Activated naive CD4-positive, alpha-beta T cell treated with Interleukin-2 at 50 U/mL for 16 hours (primary cell): Measurements from ENCODE around the gene CADPS.

Experiments used
- DNase-seq: peaks from one replicate; pipeline ENCODE4 v3.0.0-alpha.2; 2020

Gene CADPS

DNA sequence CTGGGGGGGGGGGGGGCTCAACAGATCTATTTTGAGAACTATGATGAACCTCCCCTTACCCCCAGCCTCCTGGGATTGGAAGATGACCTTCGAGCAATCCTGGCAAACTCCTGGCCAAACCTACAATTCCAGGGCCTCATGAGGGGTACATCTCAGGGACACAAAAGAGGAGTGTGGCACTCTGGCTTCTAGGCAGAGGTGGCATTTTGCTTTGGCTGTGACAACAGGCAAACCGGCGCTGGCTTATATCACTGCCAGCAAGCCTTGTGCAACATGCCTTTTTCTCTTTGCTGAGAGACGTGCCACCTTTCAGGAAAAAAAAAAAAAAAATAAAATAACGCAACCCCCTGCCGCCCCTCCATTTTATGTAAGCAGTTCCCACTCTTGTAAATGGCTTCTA is 470.1 kb downstream of the CADPS start:
- no peak for DNase-seq

- DNase-seq = no peak
These were observed 470.9 kb downstream of the CADPS start for GRCh38 chr3:62404321-62404720.

- DNase-seq = no peak
These were observed 471.5 kb downstream of the CADPS start for GRCh38 chr3:62403765-62404164.

- DNase-seq = no peak
These were observed 482.5 kb downstream of the CADPS start for GRCh38 chr3:62392626-62393292.

DNA sequence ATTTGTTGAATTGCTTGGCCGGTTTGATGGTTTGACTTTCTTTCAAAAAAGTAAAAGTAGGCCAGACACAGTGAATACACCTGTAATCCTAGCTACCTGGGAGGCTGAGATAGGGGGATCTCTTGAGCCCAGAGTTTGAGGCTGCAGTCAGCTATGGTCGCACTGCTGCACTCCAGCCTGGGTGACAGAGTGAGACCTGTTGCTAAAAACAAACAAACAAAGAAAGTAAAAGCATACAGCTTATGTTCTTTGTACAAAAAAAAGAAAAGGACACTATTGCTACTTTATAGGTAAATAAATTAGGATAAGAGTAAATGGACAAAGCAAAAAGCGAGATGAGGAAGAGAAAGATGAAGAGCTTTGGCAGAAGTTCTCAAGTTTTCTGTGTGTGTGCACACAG is 488.0 kb downstream of the CADPS start:
- DNase-seq = no peak

GRCh38 chr3:62379321-62379798 is 495.9 kb downstream of the CADPS start:
- DNase-seq = no peak

GRCh38 chr3:62378921-62379320 is 496.3 kb downstream of the CADPS start:
- DNase-seq = no peak

DNA sequence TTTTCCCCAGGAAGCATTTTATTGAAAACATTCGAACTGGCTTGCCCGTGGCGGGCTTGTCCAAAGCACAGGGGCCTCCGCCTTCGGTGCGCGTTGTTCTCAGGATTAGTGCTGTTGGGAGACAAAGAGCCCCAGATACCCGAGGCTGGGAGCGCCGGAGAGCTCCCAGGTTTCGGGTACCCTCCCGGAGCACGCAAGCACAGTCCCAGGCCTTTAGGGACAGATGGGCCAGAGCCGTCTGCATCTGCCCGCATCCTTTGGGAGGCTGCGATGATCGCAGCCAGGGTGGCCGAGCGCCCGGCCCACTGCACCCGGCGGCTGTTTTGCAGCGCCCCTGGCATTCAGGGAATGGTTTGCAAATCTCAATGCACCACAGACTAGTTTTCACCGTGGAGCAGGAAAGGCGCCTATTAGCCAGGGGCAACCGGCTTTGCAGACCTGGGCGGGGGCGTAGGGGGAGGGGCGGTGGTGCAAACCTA is 496.9 kb downstream of the CADPS start:
- no peak for DNase-seq

DNA sequence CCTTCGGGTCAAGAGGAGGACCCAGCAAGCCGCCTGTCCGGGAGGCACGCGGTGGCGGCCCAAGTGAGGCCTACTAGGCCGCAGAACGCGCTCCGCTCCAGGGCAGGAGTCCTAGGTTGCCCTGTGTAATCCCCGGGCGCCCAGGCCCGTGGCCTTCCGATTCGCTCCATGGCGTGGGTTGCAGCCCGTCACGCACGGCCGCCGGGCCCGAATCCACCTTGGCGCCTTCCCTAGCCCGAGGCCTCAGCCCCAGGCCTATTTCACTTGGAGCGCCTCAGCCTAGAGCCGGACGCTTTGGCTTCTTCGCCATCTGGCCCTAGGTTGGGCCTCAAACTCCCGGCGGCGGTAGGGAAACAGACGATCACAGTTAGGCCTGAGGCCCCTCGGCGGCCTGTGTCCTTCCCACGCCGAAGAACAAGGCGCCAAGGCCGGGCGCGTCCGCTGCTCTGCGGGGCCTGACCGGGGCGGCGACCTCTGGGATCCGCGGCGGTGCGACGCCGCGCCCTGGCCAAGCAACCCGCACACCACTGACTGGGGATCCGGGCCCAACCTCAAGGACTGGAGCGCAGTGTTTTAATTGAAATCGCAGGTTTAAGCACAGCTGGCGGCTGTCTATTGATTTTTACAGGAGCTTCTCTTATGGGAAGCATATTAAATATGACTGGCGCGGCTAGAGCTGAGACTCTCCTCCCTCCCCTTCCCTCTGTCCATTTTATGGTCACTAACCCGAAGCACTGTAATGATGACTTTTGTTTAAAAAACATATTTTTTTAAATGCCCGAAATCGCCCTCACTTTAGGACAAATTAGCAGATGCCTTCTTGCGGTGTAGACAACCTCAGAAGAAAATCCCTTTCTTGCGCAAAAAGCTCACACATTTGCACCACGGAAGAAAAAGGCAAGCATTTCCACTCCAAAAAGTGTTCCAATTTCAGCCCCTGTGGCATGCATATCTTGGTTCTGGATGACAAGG is 498.0 kb downstream of the CADPS start:
- no peak for DNase-seq

- no peak for DNase-seq
These were observed 498.8 kb downstream of the CADPS start for GRCh38 chr3:62376454-62376720.

- DNase-seq = no peak
These were observed 499.4 kb downstream of the CADPS start for GRCh38 chr3:62375655-62376453.

DNA sequence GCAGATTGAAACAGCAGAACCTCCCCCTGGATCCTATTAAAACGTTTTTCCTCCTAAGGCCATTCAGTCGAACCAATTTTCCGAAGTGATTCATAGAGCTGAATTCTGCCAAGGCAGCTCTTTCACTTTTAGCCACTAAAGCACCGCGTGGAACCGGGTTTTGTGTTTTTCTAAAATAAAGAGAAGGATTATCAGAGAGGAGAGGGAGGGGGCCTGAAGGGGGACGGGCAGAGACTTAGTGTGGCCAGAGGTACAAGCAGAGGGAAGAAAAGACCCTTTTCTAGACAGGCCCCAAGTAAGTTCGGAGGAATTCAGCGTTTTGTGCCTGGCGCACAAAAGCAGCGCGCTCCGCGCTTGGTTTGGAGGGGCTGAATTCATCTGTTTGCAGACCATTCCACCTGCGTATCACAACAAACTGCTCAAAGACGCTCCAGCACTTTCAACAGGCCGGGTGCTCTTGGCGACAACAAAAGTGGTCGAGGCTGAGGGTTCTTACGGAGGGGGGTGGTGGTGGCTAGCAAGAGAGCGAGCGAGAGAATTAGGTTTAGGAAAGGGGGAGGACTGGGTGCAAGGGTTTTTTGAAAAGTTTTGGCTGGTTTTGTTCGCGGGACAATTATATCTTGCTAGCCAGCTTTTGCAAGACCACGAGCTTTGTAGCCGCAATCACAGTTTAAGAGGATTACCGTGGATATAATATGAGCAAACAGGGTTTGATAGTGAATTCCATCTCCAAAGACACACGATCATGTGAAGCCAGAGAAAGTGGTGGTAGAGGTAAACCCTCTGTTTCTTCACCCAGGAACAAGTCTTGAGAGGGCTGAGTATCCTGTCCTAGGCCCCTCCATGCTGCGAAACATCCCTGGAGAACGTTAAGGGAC is 500.6 kb downstream of the CADPS start:
- DNase-seq = no peak

DNA sequence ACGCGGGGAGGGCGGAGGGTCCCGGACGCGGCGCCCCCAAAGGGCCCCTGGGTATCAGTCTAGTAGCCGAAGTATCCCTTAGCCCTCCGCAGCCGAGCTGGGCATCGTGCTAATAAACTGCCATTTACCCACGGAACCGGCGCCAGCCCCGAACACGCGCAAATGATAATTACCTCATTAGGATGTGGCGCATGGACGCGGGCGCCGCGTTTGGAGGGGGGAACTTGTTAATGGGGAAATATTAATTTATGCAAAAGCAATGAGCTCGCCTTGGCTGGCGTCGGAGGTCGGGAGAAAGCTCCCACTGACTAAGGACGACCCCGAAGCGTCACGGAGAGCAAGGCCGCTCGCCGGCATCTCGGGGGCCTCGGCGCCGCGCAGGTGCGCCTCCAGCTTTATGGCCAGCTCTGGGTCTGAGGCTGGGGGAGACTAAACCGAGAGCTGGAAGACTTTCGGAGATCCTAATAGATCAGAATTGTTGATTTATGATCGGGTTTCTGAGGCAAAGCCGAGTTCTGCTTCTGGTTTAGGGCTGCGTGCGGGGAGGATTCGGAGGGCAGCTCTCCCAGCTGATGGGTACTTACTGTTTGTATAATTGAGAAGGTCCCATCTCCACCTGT is 501.4 kb downstream of the CADPS start:
- DNase-seq = no peak

DNA sequence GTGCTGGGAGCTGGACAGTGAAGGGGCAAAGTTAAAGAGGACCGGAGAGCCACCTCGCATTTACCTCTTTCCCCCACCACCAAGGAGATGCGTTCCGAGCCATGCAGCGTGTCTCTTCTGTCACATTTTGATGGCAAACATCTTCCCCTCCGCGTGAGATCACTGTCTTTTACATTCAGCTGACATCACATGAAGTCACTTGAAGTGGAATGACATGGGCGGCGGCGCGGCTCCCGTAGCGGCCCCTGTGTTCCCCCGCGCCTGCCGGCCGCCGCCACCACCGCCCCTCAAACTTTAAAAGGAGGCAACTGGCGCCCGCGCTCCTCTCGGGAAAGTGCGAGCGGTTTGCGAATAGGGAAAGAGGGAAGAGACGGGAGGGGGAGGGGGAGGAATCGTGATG is 502.0 kb downstream of the CADPS start, which contains the start of gene FEZF2:
TSS of gene FEZF2 (minus strand) at position 336 of the 400 bp plus-strand sequence. CDS start 682 bp downstream, outside the sequence.
- no peak for DNase-seq

DNA sequence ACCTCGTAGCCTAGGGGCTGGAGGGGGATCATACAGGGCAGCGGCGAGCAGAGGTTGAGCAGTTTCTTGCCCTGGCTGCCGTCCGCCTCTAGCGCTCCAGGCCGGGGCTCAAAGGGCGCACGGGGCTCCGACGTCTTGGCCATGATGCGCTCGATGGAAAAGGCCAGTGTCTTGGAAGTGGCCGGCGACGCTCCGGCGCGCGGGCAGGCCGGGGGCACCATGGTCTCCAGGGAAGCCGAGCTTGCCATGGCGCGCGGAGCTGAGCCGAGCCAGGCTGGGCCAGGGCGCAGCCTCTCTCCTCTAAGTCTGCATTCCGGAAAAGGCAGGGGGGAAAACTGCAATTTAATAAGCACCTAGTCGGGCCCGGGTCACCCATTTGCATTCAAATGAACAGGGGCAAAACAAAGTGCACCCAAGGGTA is 502.6 kb downstream of the CADPS start:
- DNase-seq = no peak

- no peak for DNase-seq
These were observed 503.3 kb downstream of the CADPS start for GRCh38 chr3:62371720-62372591.

GRCh38 chr3:62370858-62371719 is 504.1 kb downstream of the CADPS start:
- DNase-seq = no peak

GRCh38 chr3:62370112-62370857 is 504.9 kb downstream of the CADPS start:
- DNase-seq = no peak

- DNase-seq = no peak
These were observed 505.8 kb downstream of the CADPS start for GRCh38 chr3:62369476-62369743.
